ENCODE results near the gene AKAP12. TPM values are rescaled to one million over a fixed set of nuclear protein-coding genes. Genes with fewer than 3 reads are reported as not detected.

Gene AKAP12
- total and polyA plus RNA-seq, 2 donors (not counting 1 experiment from before 2014, with no cell fraction given), result 0.04 to 0.22 TPM

DNA sequence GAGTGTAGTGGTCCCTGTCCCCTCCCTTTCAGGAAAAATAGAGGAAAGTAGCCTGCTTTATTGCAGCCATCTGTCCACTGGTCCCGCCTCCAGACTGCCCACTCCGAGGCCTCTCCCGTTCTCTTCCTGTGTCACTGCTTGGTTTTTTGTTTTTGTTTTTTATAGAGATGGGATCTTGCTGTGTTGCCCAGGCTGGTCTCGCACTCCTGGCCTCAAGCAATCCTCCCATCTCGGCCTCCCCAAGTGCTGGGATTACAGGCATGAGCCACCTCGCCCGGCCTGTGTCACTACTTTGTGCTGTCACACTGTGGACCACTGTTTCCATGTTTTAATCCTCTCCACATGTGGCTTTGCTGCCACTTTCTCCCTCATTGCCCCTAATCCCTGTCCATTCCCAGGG lies 80.4 kb downstream of the AKAP12 start:
- Histone ChIP-seq H3K27me3 (replicated peaks in 1 of 4; ENCODE audit: control extremely low read depth in 1 of 4, control insufficient read depth in 3 of 4, insufficient read depth in 4 of 4, low read length in 3 of 4) (peaks cover 0 to 9% (median 0%) of the 10 kb centered on the region in 4 experiments), H3K79me2 (ENCODE audit: control insufficient read depth, insufficient read depth, low read length) (no peaks in the 10 kb centered on the region), H3K4me1 (ENCODE audit: control insufficient read depth in 2 of 2, insufficient read depth in 2 of 2, low read length in 2 of 2) (peaks cover 9% of the 10 kb centered on the region in 2 donors), H4K20me1 (ENCODE audit: control insufficient read depth, insufficient read depth, low read length, poor library complexity, severe bottlenecking) (no peaks in the 10 kb centered on the region), H2AFZ (ENCODE audit: insufficient read depth, low read depth, low read length, poor library complexity, severe bottlenecking) (no peak overlapping the region), H3K36me3 (replicated peaks in 1 of 2; ENCODE audit: control extremely low read depth in 1 of 2, control insufficient read depth in 1 of 2, extremely low read depth in 1 of 2, insufficient read depth in 2 of 2, low read length in 1 of 2) (no peaks in the 10 kb centered on the region), H3K27ac (ENCODE audit: low read length in 2 of 2) (no peak overlapping the region), H3K4me2 (replicated peaks; ENCODE audit: low read depth, low read length, poor library complexity, severe bottlenecking) (no peak overlapping the region), H3K9ac (ENCODE audit: low read length) (no peak overlapping the region), H3K9me3 (ENCODE audit: control extremely low read depth in 1 of 3, control insufficient read depth in 2 of 3, insufficient read depth in 1 of 3, low read length in 2 of 3) (peaks cover 2 to 13% (median 7%) of the 10 kb centered on the region in 3 donors), H3K4me3 (ENCODE audit: control extremely low read depth in 1 of 5, extremely low read depth in 1 of 5, insufficient read depth in 1 of 5, low read depth in 2 of 5, low read length in 4 of 5) (no peak overlapping the region)
- DNase-seq (no peak), ATAC-seq (ENCODE audit: low read depth) (no peak)
- ChIA-PET CTCF (interaction anchor here (0.9 to 11.3 kb wide), 3 partner anchors 126 to 428 kb away, joined by 4 to 297 read pairs (median 4); no protein-coding TSS in a partner anchor), POLR2A (no interaction called here)
- peaks cover 14% of the 10 kb centered on the region for H3K4me1 Mint-ChIP-seq
- WGBS (ENCODE audit: insufficient coverage), result 95% methylated on average over 6 of the region's 7 CpGs
- no peak overlapping the region for H3K27ac Mint-ChIP-seq
- H3K27me3 Mint-ChIP-seq, result peaks cover 36% of the 10 kb centered on the region
- no peak for TF ChIP-seq EZH2 (IDR thresholded peaks at IDR 0.05; ENCODE audit: borderline replicate concordance, insufficient read depth, low read depth, low read length, poor library complexity, severe bottlenecking)
- TF ChIP-seq, protein P1, sequence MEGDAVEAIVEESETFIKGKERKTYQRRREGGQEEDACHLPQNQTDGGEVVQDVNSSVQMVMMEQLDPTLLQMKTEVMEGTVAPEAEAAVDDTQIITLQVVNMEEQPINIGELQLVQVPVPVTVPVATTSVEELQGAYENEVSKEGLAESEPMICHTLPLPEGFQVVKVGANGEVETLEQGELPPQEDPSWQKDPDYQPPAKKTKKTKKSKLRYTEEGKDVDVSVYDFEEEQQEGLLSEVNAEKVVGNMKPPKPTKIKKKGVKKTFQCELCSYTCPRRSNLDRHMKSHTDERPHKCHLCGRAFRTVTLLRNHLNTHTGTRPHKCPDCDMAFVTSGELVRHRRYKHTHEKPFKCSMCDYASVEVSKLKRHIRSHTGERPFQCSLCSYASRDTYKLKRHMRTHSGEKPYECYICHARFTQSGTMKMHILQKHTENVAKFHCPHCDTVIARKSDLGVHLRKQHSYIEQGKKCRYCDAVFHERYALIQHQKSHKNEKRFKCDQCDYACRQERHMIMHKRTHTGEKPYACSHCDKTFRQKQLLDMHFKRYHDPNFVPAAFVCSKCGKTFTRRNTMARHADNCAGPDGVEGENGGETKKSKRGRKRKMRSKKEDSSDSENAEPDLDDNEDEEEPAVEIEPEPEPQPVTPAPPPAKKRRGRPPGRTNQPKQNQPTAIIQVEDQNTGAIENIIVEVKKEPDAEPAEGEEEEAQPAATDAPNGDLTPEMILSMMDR (IDR thresholded peaks at IDR 0.05), result no peak
- H3K9me3 Mint-ChIP-seq (ENCODE audit: insufficient read depth), result peaks cover 6% of the 10 kb centered on the region
- no peak overlapping the region for H3K4me3 Mint-ChIP-seq
- intact Hi-C loops (cut with micrococcal nuclease), result loop anchor here (10.0 kb wide), 1 partner anchor 1245 kb away; no protein-coding TSS in a partner anchor

DNA sequence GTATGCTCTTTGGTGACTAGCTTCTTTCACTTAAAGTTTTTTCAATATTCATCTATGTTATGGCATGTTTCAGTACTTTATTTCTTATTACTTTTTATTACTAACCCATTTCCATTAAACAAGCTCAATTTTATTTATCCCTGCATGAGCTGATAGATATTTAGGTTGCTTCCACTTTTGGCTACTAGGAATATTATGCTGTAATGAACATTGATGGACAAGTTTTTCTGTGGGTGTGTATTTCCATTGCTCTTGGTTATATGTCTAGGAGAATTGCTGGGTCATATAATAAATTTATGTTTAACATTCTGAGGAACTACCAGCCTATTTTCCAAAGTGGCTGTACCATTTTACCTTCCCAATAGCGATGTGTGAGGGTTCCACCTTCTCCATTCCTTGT lies 81.7 kb downstream of the AKAP12 start:
- Histone ChIP-seq H4K20me1 (ENCODE audit: control insufficient read depth, insufficient read depth, low read length, poor library complexity, severe bottlenecking) (no peaks in the 10 kb centered on the region), H2AFZ (ENCODE audit: insufficient read depth, low read depth, low read length, poor library complexity, severe bottlenecking) (no peak overlapping the region), H3K4me2 (replicated peaks; ENCODE audit: low read depth, low read length, poor library complexity, severe bottlenecking) (no peak overlapping the region), H3K36me3 (replicated peaks in 1 of 2; ENCODE audit: control extremely low read depth in 1 of 2, control insufficient read depth in 1 of 2, extremely low read depth in 1 of 2, insufficient read depth in 2 of 2, low read length in 1 of 2) (no peaks in the 10 kb centered on the region), H3K4me1 (ENCODE audit: control insufficient read depth in 2 of 2, insufficient read depth in 2 of 2, low read length in 2 of 2) (peaks cover 19 to 20% of the 10 kb centered on the region in 2 donors), H3K9me3 (ENCODE audit: control extremely low read depth in 1 of 3, control insufficient read depth in 2 of 3, insufficient read depth in 1 of 3, low read length in 2 of 3) (peaks cover 0 to 14% (median 0%) of the 10 kb centered on the region in 3 donors), H3K4me3 (ENCODE audit: control extremely low read depth in 1 of 5, extremely low read depth in 1 of 5, insufficient read depth in 1 of 5, low read depth in 2 of 5, low read length in 4 of 5) (no peak overlapping the region), H3K9ac (ENCODE audit: low read length) (no peak overlapping the region), H3K27ac (ENCODE audit: low read length in 2 of 2) (no peak overlapping the region), H3K27me3 (replicated peaks in 1 of 4; ENCODE audit: control extremely low read depth in 1 of 4, control insufficient read depth in 3 of 4, insufficient read depth in 4 of 4, low read length in 3 of 4) (peaks cover 0 to 18% (median 1%) of the 10 kb centered on the region in 4 experiments), H3K79me2 (ENCODE audit: control insufficient read depth, insufficient read depth, low read length) (no peaks in the 10 kb centered on the region)
- Mint-ChIP-seq H3K9me3 (ENCODE audit: insufficient read depth) (no peaks in the 10 kb centered on the region), H3K27ac (no peak overlapping the region), H3K4me1 (peaks cover 25% of the 10 kb centered on the region), H3K27me3 (peaks cover 47% of the 10 kb centered on the region), H3K4me3 (no peak overlapping the region)
- TF ChIP-seq EZH2 (IDR thresholded peaks at IDR 0.05; ENCODE audit: borderline replicate concordance, insufficient read depth, low read depth, low read length, poor library complexity, severe bottlenecking), result no peak
- TF ChIP-seq, protein P1 (IDR thresholded peaks at IDR 0.05), result no peak
- ATAC-seq (ENCODE audit: low read depth) (no peak), DNase-seq (no peak)
- no CpG with 5 or more reads among the region's 1 CpG for WGBS (ENCODE audit: insufficient coverage)
- intact Hi-C loops (cut with micrococcal nuclease), result loop anchor here (10.0 kb wide), 1 partner anchor 1247 kb away; no protein-coding TSS in a partner anchor
- ChIA-PET POLR2A (no interaction called here), CTCF (interaction anchor here (1.1 to 11.3 kb wide), 4 partner anchors 12 to 429 kb away, joined by 3 to 297 read pairs (median 52); no protein-coding TSS in a partner anchor)

All from B cell (primary cell).